Ecto neural progenitor cell (in vitro differentiated cells): ENCODE data around the gene LLGL2.
A peak's percentile ranks its signal among the peaks of the same experiment; 100 is the strongest.
"Not testable (repeated sequence)": the region's sequence is repeated elsewhere in the genome, so short reads cannot be mapped to it uniquely, and the experiment has no call there.

Source experiments
- DNase-seq: peaks from one replicate; pipeline ENCODE4 v3.0.0-alpha.2; 2018; ENCODE audit warnings: low spot score

LLGL2 gene

GRCh38 chr17:75592348-75593020 is 67.0 kb downstream of the LLGL2 start:
- no peak for DNase-seq

DNA sequence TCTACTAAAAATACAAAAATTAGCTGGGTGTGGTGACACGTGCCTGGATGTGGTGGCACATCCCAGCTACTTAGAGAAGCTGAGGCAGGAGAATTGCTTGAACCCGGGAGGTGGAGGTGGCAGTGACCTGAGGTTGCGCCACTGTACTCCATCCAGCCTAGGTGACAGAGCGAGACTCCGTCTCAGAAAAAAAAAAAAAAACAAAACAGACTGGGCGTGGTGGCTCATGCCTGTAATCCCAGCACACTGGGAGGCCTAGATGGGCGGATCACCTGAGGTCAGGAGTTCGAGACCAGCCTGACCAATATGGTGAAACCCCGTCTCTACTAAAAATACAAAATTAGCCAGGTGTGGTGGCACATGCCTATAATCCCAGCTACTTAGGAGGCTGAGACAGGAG is 67.9 kb downstream of the LLGL2 start:
- not testable (repeated sequence) for DNase-seq

DNA sequence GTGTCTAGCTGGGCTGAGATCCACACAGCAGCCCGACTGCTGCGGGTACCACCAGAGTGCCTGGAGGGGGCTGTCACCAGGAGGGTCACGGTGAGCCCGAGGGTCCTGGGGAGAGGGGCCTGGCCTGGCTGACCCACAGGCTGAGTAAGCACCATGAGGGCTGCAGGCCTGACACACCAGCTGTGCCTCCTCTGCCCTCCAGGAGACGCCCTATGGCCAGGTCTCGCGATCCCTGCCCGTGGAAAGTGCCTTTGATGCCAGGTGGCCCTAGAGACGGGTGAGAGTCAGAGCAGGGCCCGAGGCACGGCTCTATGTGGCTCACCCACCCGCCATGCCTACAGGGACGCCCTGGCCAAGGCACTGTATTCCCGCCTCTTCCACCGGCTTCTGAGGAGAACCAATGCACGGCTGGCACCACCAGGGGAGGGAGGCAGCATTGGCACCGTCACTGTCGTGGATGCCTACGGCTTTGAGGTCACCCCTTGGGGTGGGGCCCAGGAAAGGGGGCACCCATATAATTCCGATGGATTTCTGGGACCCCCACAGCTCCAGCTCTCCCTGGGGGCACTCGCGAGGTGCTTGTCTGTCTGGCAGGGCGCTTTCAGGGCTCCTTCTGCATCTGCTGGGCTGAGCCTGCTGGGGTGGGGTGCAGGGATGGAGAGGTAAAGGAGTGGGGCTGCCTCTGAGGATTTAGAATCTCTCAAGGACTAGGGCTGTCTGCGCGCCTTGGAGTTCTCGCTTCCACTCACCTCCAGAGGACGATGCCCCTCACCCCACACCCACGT is 69.2 kb downstream of the LLGL2 start:
- peak; percentile 51 for DNase-seq

GRCh38 chr17:75595284-75595919 is 69.9 kb downstream of the LLGL2 start:
- DNase-seq: peak; percentile 50

DNA sequence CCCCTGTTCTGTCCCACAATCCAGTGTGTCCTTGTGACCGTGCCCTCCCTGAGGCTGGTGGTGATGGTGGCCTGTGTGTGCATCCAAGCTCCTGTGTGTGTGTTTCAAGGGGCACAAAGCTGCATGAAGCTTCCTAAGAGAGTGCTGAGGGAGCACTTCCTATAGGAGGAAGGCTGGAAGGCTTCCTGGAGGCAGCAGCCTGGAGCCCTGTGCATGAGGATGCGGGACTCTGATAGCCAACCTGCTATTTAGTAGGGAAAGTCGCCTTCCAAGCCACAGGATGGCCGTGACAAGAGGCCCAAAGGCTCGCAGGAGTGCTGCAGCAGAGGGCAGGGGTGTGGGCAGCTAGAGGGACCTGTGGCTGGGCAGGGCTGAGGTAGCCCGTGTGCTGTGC is 70.4 kb downstream of the LLGL2 start:
- no peak for DNase-seq

- no peak for DNase-seq
Measured at GRCh38 chr17:75596320-75597087, 71.0 kb downstream of the LLGL2 start.

- DNase-seq: peak; percentile 90
Measured at GRCh38 chr17:75601057-75601987, 75.8 kb downstream of the LLGL2 start.

GRCh38 chr17:75602644-75603043 is 77.1 kb downstream of the LLGL2 start:
- no peak for DNase-seq

- no peak for DNase-seq
Measured at GRCh38 chr17:75603123-75603522, 77.6 kb downstream of the LLGL2 start.

GRCh38 chr17:75604034-75604695 is 78.7 kb downstream of the LLGL2 start:
- DNase-seq: no peak

DNA sequence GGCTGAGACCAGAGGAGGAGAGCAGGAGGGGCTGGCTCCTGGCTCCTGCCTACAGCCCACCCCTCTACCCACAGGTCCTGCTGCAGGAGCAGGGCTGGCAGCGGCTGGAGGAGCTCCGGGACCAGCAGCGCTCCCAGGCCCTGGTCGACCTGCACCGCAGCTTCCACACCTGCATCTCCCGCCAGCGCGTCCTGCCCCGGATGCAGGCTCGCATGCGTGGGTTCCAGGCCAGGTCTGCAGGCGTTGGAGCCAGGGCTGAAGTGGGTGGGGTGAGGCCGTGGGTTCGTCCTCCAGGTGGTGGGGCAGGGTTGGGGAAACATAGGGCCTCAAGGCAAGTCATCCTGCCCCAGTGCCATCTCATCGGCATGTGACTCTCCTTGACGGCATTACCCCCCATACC is 80.3 kb downstream of the LLGL2 start:
- no peak for DNase-seq

GRCh38 chr17:75607086-75607485 is 81.6 kb downstream of the LLGL2 start:
- no peak for DNase-seq

- no peak for DNase-seq
Measured at GRCh38 chr17:75610103-75610984, 84.8 kb downstream of the LLGL2 start.

DNA sequence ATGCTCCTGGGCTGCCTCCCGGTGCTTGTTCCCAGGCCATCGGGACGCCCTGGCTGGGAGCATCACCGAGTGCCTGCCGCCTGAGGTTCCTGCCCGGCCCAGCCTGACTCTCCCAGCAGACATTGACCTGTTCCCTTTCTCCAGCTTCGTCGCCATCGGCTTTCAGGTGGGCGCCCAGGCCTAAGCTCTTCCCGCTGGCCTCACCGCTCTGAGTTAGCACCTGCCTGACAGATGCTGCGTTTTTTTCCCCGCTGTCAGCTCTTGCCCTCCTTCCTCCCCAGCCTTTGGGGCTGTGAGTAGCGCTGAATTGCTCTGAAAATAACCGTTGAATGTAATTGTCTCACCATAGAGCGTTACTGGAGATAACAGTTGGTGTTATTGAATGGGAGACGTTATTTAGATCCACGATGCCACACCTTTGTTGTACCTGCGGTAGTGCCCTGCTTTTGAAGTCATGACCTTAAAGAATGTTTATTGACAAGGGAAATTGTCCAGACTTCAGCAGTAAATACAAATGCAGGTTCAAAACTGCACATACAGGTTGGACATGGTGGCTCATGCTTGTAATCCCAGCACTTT is 86.4 kb downstream of the LLGL2 start:
- DNase-seq: no peak

GRCh38 chr17:75612906-75613626 is 87.6 kb downstream of the LLGL2 start:
- no peak for DNase-seq

DNA sequence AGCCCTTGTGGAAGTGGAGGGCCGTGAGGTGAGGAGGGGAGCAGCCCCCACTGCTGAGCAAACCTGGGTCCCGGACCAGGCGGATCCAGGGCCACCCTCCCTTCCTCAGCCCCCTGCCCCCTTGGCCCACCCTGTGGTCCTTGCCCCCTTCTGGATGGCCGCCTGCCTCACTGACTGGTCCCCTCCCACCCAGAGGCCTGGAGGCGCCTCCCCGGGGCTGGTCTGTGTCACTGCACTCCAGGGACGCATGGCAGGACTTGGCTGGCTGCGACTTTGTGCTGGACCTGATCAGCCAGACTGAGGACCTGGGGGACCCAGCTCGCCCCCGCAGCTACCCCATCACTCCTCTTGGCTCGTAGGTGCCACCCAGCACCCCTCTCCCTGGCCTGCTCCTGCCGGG is 88.5 kb downstream of the LLGL2 start:
- peak; percentile 79 for DNase-seq

GRCh38 chr17:75614556-75615270 is 89.2 kb downstream of the LLGL2 start:
- no peak for DNase-seq

- no peak for DNase-seq
Measured at GRCh38 chr17:75615301-75615700, 89.8 kb downstream of the LLGL2 start.
